Suprapubic skin (tissue), 4 donors: ENCODE data around the gene CES4A. TPM values are rescaled to one million over a fixed set of nuclear protein-coding genes. Genes with fewer than 3 reads are reported as not detected.
"Not testable (repeated sequence)": the region's sequence is repeated elsewhere in the genome, so short reads cannot be mapped to it uniquely, and the experiment has no call there.

Experiments
- DNase-seq, 2 donors: peaks; one replicate each; pipeline ENCODE4 v3.0.0-alpha.2; 2019; ENCODE audit warnings: low spot score in 2 of 2
- H3K27ac ChIP-seq: fragments of 200-600 bp; sonication (generic); one replicate; pipeline ENCODE4 v1.5.1; 2019
- H3K27me3 ChIP-seq: fragments of 200-600 bp; sonication (generic); one replicate; pipeline ENCODE4 v1.5.1; 2019
- H3K36me3 ChIP-seq: fragments of 200-600 bp; sonication (generic); one replicate; pipeline ENCODE4 v1.5.1; 2019
- H3K4me1 ChIP-seq: fragments of 200-600 bp; sonication (generic); one replicate; pipeline ENCODE4 v1.5.1; 2019
- H3K4me3 ChIP-seq: fragments of 200-600 bp; sonication (generic); one replicate; pipeline ENCODE4 v1.5.1; 2019; ENCODE audit warnings: mild to moderate bottlenecking
- H3K9me3 ChIP-seq: fragments of 200-600 bp; sonication (generic); one replicate; pipeline ENCODE4 v1.5.1; 2019
- CTCF ChIP-seq, 2 donors: fragments of 200-600 bp in 1 of 2; fragments of 450-650 bp in 1 of 2; sonication (generic) in 1 of 2; IDR thresholded peaks; one replicate each; pipeline ENCODE4 v1.5.1; 2016 to 2019; ENCODE audit warnings: antibody characterized with exemption in 2 of 2, mild to moderate bottlenecking in 1 of 2, moderate library complexity in 1 of 2
- EP300 ChIP-seq: sonication (generic); formaldehyde crosslinking; IDR thresholded peaks from one replicate; pipeline ENCODE4 v1.6.1; 2017; ENCODE audit warnings: antibody characterized with exemption
- POLR2A ChIP-seq, 2 donors: fragments of 450-650 bp; IDR thresholded peaks; one replicate each; pipeline ENCODE4 v1.6.1; 2017; ENCODE audit warnings: antibody characterized with exemption in 2 of 2, mild to moderate bottlenecking in 2 of 2, moderate library complexity in 2 of 2
- POLR2AphosphoS5 ChIP-seq, 3 donors: sonication (generic); formaldehyde crosslinking; IDR thresholded peaks; one replicate each; pipeline ENCODE4 v1.6.1; 2017; ENCODE audit warnings: antibody characterized with exemption in 3 of 3
- WGBS: methylation state at CpG from one replicate; pipeline ENCODE4 v1.1.5; 2018; 5-methylcytosine and 5-hydroxymethylcytosine counted together
- total RNA-seq, 4 donors: library from RNA; depleted of rRNA; stranded (reverse); fragments of >200 nt; gene quantifications; one replicate each; pipeline ENCODE4 v1.1.0, GENCODE V29; 2016

CES4A gene
- total RNA-seq, 4 donors from 2014 or later: 47.2 to 148 (median 99.9) TPM

- no peak for TF ChIP-seq POLR2A (IDR thresholded peaks at IDR 0.05)
- no peak for TF ChIP-seq EP300
- no peak for TF ChIP-seq CTCF (IDR thresholded peaks at IDR 0.05)
- Histone ChIP-seq H3K36me3 (peaks cover 50% of the 10 kb centered on the region), H3K4me1 (peaks cover 19% of the 10 kb centered on the region), H3K9me3 (no peaks in the 10 kb centered on the region), H3K27ac (no peak overlapping the region), H3K4me3 (no peak overlapping the region), H3K27me3 (peaks cover under 1% of the 10 kb centered on the region)
- no peak for DNase-seq
- 94% methylated on average over 5 of the region's 5 CpGs for WGBS
These were observed 44.3 kb upstream of the CES4A start for GRCh38 chr16:66944054-66944441.

- H3K4me1 ChIP-seq: peaks cover 21% of the 10 kb centered on the region
- not testable (repeated sequence) for H3K27ac ChIP-seq, H3K9me3 ChIP-seq, DNase-seq, H3K27me3 ChIP-seq, H3K4me3 ChIP-seq
- H3K36me3 ChIP-seq: peaks cover 41% of the 10 kb centered on the region
- 87% methylated on average over 9 of the region's 9 CpGs for WGBS
These were observed 43.4 kb upstream of the CES4A start for GRCh38 chr16:66944971-66945370.

- no peak overlapping the region for H3K4me3 ChIP-seq
- H3K27ac ChIP-seq: no peak overlapping the region
- 84% methylated on average over 4 of the region's 4 CpGs for WGBS
- DNase-seq: no peak
- H3K4me1 ChIP-seq: peaks cover 21% of the 10 kb centered on the region
- peaks cover 31% of the 10 kb centered on the region for H3K36me3 ChIP-seq
- H3K27me3 ChIP-seq: peaks cover 3% of the 10 kb centered on the region
- TF ChIP-seq POLR2A (IDR thresholded peaks at IDR 0.05) (no peak), EP300 (no peak), POLR2AphosphoS5 (IDR thresholded peaks at IDR 0.05) (no peak), CTCF (IDR thresholded peaks at IDR 0.05) (no peak)
- no peaks in the 10 kb centered on the region for H3K9me3 ChIP-seq
These were observed 42.5 kb upstream of the CES4A start for GRCh38 chr16:66945939-66946338.

GRCh38 chr16:66946541-66946940, 41.8 kb upstream of the CES4A start:
- no peak for DNase-seq
- Histone ChIP-seq H3K9me3 (no peaks in the 10 kb centered on the region), H3K27me3 (peaks cover 3% of the 10 kb centered on the region), H3K4me1 (peaks cover 21% of the 10 kb centered on the region), H3K4me3 (no peak overlapping the region), H3K27ac (no peak overlapping the region), H3K36me3 (peaks cover 25% of the 10 kb centered on the region)
- whole genome bisulfite sequencing: 70% methylated on average over 7 of the region's 7 CpGs
- TF ChIP-seq POLR2A (IDR thresholded peaks at IDR 0.05) (no peak), CTCF (IDR thresholded peaks at IDR 0.05) (no peak), EP300 (no peak), POLR2AphosphoS5 (IDR thresholded peaks at IDR 0.05) (no peak)

GRCh38 chr16:66946974-66947301, 41.5 kb upstream of the CES4A start:
- TF ChIP-seq EP300 (no peak), POLR2A (IDR thresholded peaks at IDR 0.05) (no peak), CTCF (IDR thresholded peaks at IDR 0.05) (no peak), POLR2AphosphoS5 (IDR thresholded peaks at IDR 0.05) (no peak)
- WGBS: 34% methylated on average over 5 of the region's 5 CpGs
- Histone ChIP-seq H3K27ac (no peak overlapping the region), H3K27me3 (peaks cover 3% of the 10 kb centered on the region), H3K4me3 (no peak overlapping the region), H3K9me3 (no peaks in the 10 kb centered on the region), H3K36me3 (peaks cover 21% of the 10 kb centered on the region), H3K4me1 (peaks cover 21% of the 10 kb centered on the region)
- no peak for DNase-seq

GRCh38 chr16:66947302-66948065, 40.9 kb upstream of the CES4A start:
- Histone ChIP-seq H3K27me3 (peaks cover 3% of the 10 kb centered on the region), H3K9me3 (no peaks in the 10 kb centered on the region), H3K4me1 (peaks cover 21% of the 10 kb centered on the region), H3K36me3 (peaks cover 16% of the 10 kb centered on the region), H3K27ac (no peak overlapping the region), H3K4me3 (peak overlapping the region; percentile 58)
- peak; percentile 84 to 91 for TF ChIP-seq CTCF (IDR thresholded peaks at IDR 0.05)
- TF ChIP-seq POLR2A (IDR thresholded peaks at IDR 0.05): no peak
- DNase-seq: peak; percentile 89 to 91
- 0% methylated on average over 23 of the region's 23 CpGs for WGBS
